ENCODE measurements around the gene GNG4. TPM values are rescaled to one million over a fixed set of nuclear protein-coding genes. Genes with fewer than 3 reads are reported as not detected.

Gene GNG4
- total RNA-seq, 4 donors from 2014 or later: not detected

GRCh38 chr1:235608278-235608677 is 41.3 kb downstream of the GNG4 start:
- TF ChIP-seq CTCF (IDR thresholded peaks at IDR 0.05; ENCODE audit: low read depth): no peak

GRCh38 chr1:235607284-235607683 is 42.3 kb downstream of the GNG4 start:
- no peak for TF ChIP-seq CTCF (IDR thresholded peaks at IDR 0.05; ENCODE audit: low read depth)

- no peak for TF ChIP-seq CTCF (IDR thresholded peaks at IDR 0.05; ENCODE audit: low read depth)
Observed at GRCh38 chr1:235601104-235601503, 48.5 kb downstream of the GNG4 start.

GRCh38 chr1:235599536-235599935 is 50.0 kb downstream of the GNG4 start:
- no peak for TF ChIP-seq CTCF (IDR thresholded peaks at IDR 0.05; ENCODE audit: low read depth)

- no peak for TF ChIP-seq CTCF (IDR thresholded peaks at IDR 0.05; ENCODE audit: low read depth)
Observed at GRCh38 chr1:235597867-235598553, 51.6 kb downstream of the GNG4 start.

- no peak for TF ChIP-seq CTCF (IDR thresholded peaks at IDR 0.05; ENCODE audit: low read depth)
Observed at GRCh38 chr1:235595079-235595478, 54.5 kb downstream of the GNG4 start.

GRCh38 chr1:235588916-235589515 is 60.6 kb downstream of the GNG4 start:
- no peak for TF ChIP-seq CTCF (IDR thresholded peaks at IDR 0.05; ENCODE audit: low read depth)

Data from subcutaneous adipose tissue (tissue), 4 donors.